ENCODE results near the gene PCGF6. TPM values are rescaled to one million over a fixed set of nuclear protein-coding genes. Genes with fewer than 3 reads are reported as not detected.

PCGF6 gene, protein sequence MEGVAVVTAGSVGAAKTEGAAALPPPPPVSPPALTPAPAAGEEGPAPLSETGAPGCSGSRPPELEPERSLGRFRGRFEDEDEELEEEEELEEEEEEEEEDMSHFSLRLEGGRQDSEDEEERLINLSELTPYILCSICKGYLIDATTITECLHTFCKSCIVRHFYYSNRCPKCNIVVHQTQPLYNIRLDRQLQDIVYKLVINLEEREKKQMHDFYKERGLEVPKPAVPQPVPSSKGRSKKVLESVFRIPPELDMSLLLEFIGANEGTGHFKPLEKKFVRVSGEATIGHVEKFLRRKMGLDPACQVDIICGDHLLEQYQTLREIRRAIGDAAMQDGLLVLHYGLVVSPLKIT
- 11.3 and 13.8 TPM in 2 replicates for total RNA-seq

DNA sequence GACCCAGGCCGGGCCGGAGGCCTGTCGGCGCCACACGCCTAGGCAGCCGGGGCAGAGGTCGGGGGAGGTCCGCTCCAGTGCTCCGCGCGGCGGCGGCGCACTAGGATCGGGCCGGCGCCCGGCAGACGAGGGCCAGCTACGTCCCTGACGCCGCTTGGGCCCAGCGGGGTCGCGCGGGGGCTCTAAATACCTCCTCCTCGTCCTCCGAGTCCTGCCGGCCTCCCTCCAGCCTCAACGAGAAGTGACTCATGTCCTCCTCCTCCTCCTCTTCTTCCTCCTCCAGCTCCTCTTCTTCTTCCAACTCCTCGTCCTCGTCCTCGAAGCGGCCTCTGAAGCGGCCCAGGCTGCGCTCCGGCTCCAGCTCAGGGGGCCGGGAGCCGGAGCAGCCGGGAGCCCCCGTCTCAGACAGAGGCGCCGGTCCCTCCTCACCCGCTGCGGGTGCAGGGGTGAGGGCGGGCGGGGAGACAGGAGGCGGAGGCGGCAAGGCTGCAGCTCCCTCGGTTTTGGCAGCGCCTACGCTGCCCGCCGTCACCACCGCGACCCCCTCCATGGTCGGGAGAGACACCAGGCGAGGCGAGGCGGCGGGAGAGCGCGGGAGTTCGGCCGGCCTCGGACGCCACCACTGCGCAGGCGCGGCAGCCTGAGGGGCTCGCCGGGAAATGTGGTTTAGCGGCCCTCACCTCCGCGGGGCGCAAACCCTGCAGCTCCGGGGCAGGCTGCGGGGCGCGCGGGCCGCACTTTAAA is at the start of gene PCGF6:
Gene PCGF6 (minus strand): TSS at position 624 of the 744 bp plus-strand sequence. CDS start 74 bp downstream, at position 550.

DNA sequence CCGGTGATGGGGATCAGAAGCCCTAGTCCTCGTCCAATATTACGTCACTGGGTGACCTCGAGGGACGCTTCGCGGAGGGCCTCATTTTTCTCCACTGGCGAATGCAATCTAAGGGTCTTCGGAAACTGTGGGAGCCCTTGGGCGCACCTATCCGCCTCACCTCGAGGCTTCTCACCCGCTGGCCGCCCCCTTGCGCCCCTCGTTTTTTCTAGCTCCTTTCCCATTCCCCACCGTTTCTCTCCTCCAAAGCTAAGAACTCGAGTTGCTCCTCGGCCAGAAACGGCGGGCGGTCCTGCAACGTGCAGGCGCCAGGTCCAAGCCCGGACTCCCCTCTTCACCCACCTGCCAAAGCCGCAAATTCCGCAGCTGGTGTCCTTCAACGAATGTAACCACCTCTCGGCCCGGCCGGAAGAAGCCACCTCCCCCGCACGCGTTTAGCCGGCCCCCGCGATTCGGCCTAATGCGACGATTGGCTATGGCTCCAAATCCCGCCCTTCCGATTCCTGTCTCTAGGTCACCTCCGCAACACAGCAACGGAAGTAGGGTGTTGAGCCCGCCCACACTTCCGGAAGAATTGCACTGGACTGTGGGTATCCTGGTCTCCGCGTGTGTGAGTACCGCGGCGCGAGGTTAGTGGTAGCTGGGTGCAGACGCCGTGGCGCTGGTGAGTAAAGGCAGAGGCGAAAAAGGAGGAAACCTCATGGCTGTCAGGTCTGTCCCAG is 45.3 kb upstream of the PCGF6 start, which contains the start of the genes ATP5MK and PDCD11:
Gene ATP5MK (minus strand): TSS at position 409 of the 722 bp plus-strand sequence. CDS start 4,018 bp downstream, outside the sequence.
Gene PDCD11 (plus strand): TSS at position 560 of the 722 bp plus-strand sequence. CDS start 1,801 bp downstream, outside the sequence.

DNA sequence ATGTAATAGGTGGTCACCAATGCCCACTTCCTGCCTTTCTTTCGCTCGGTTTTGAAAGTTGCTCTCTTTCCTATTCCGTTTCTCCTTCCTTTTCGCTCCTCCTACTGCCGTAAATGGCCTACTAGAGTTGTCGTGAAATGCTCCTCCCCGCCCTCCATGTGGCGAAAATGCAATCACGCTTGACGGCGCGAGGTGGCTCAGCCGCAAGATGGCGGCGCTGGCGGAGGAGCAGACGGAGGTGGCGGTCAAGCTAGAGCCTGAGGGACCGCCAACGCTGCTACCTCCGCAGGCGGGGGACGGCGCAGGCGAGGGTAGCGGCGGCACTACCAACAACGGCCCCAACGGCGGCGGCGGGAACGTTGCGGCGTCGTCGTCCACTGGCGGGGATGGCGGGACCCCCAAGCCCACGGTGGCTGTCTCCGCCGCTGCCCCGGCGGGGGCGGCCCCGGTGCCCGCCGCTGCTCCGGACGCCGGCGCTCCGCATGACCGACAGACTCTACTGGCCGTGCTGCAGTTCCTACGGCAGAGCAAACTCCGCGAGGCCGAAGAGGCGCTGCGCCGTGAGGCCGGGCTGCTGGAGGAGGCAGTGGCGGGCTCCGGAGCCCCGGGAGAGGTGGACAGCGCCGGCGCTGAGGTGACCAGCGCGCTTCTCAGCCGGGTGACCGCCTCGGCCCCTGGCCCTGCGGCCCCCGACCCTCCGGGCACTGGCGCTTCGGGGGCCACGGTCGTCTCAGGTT is 17.0 kb upstream of the PCGF6 start, which contains the start of gene TAF5:
Gene TAF5 (plus strand): TSS at position 195 of the 737 bp plus-strand sequence. CDS start 14 bp downstream, at position 209.

DNA sequence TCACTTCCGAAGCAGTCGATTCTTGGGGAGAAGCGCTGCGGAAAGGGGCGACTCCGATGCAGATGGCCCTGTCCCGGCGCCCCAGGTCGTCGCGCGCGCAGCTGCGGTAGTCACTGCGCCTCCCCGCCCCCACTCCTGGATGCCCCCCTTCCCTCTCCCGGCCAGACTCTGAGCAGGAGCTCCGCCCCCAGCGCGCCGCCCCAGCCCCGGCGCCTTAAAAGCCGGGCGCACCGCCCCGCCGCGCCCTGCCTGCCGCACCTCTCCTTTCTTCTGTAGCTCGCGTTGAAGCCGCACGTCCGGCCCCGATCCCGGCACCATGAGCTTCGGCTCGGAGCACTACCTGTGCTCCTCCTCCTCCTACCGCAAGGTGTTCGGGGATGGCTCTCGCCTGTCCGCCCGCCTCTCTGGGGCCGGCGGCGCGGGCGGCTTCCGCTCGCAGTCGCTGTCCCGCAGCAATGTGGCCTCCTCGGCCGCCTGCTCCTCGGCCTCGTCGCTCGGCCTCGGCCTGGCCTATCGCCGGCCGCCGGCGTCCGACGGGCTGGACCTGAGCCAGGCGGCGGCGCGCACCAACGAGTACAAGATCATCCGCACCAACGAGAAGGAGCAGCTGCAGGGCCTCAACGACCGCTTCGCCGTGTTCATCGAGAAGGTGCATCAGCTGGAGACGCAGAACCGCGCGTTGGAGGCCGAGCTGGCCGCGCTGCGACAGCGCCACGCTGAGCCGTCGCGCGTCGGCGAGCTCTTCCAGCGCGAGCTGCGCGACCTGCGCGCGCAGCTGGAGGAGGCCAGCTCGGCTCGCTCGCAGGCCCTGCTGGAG is 73.8 kb downstream of the PCGF6 start, which contains the start of gene INA:
Gene INA (plus strand): TSS at position 243 of the 817 bp plus-strand sequence. CDS start 74 bp downstream, at position 317.

Other genes starting within 250 kb of the PCGF6 start
- 41.6 and 45.6 TPM in 2 replicates for gene NT5C2, start 157.9 kb downstream of the PCGF6 start, total RNA-seq
- gene RPEL1, start 105.3 kb downstream of the PCGF6 start, total RNA-seq: not detected in 2 replicates
- gene INA, start 74.0 kb downstream of the PCGF6 start, total RNA-seq: 1.1 and 1.6 TPM in 2 replicates
- 7.4 and 7.8 TPM in 2 replicates for gene TAF5, start 16.8 kb upstream of the PCGF6 start, total RNA-seq
- gene ATP5MK, start 45.3 kb upstream of the PCGF6 start, total RNA-seq: 529 and 626 TPM in 2 replicates
- gene PDCD11, start 45.5 kb upstream of the PCGF6 start, total RNA-seq: 33.1 and 34.8 TPM in 2 replicates
- gene CALHM2, start 101.2 kb upstream of the PCGF6 start, total RNA-seq: 25.2 and 33.1 TPM in 2 replicates
- not detected in 2 replicates for gene CALHM1, start 107.8 kb upstream of the PCGF6 start, total RNA-seq
- not detected in 2 replicates for gene CALHM3, start 128.1 kb upstream of the PCGF6 start, total RNA-seq
- 0.10 and 0.87 TPM in 2 replicates for gene NEURL1, start 142.6 kb upstream of the PCGF6 start, total RNA-seq